NCI-H1417 (cell line): ENCODE results near the gene CRTC3.

Source experiments
- DNase-seq, 3 experiments: peaks; one replicate each; lab custom pipeline; 2025; lab: John Stamatoyannopoulos, UW

The CRTC3 gene

GRCh38 chr15:90594301-90594738 lies 64.6 kb downstream of the CRTC3 start:
- peak in 1 of 3 experiments; percentile 16 for DNase-seq

GRCh38 chr15:90595763-90596155 lies 66.0 kb downstream of the CRTC3 start:
- DNase-seq, result no peak

GRCh38 chr15:90596943-90597342 lies 67.2 kb downstream of the CRTC3 start:
- no peak for DNase-seq

GRCh38 chr15:90597577-90597976 lies 67.9 kb downstream of the CRTC3 start:
- no peak for DNase-seq

GRCh38 chr15:90598031-90598577 lies 68.4 kb downstream of the CRTC3 start:
- DNase-seq, result no peak

- no peak for DNase-seq
These were observed 69.0 kb downstream of the CRTC3 start for GRCh38 chr15:90598679-90599078.

GRCh38 chr15:90599116-90599515 lies 69.4 kb downstream of the CRTC3 start:
- no peak for DNase-seq

- DNase-seq, result no peak
These were observed 69.9 kb downstream of the CRTC3 start for GRCh38 chr15:90599644-90600043.

GRCh38 chr15:90600954-90601353 lies 71.2 kb downstream of the CRTC3 start:
- no peak for DNase-seq

GRCh38 chr15:90603893-90604292 lies 74.2 kb downstream of the CRTC3 start:
- DNase-seq, result no peak

GRCh38 chr15:90606641-90607040 lies 76.9 kb downstream of the CRTC3 start:
- DNase-seq, result no peak

- DNase-seq, result peak; percentile 43 to 95 (median 84)
These were observed 77.6 kb downstream of the CRTC3 start for GRCh38 chr15:90607361-90607760.

- peak in 1 of 3 experiments; percentile 36 for DNase-seq
These were observed 79.8 kb downstream of the CRTC3 start for GRCh38 chr15:90609242-90610180.

- no peak for DNase-seq
These were observed 80.5 kb downstream of the CRTC3 start for GRCh38 chr15:90610190-90610589.

GRCh38 chr15:90611157-90611556 lies 81.4 kb downstream of the CRTC3 start:
- no peak for DNase-seq

GRCh38 chr15:90617171-90617570 lies 87.4 kb downstream of the CRTC3 start:
- DNase-seq, result no peak

- DNase-seq, result peak in 1 of 3 experiments; percentile 46
These were observed 88.0 kb downstream of the CRTC3 start for GRCh38 chr15:90617668-90618097.

- peak in 2 of 3 experiments; percentile 35 to 49 for DNase-seq
These were observed 88.8 kb downstream of the CRTC3 start for GRCh38 chr15:90618330-90619125.

GRCh38 chr15:90619468-90619867 lies 89.7 kb downstream of the CRTC3 start:
- no peak for DNase-seq

GRCh38 chr15:90619939-90620338 lies 90.2 kb downstream of the CRTC3 start:
- no peak for DNase-seq

GRCh38 chr15:90620379-90621067 lies 90.8 kb downstream of the CRTC3 start:
- DNase-seq, result no peak

- DNase-seq, result peak in 1 of 3 experiments; percentile 13
These were observed 94.1 kb downstream of the CRTC3 start for GRCh38 chr15:90623854-90624253.
